Right atrium auricular region (tissue), 2 donors: Measurements from ENCODE around the gene ZYG11A. TPM values are rescaled to one million over a fixed set of nuclear protein-coding genes. Genes with fewer than 3 reads are reported as not detected.
"Not testable (repeated sequence)": the region's sequence is repeated elsewhere in the genome, so short reads cannot be mapped to it uniquely, and the experiment has no call there.

Experiments used
- DNase-seq: peaks from one replicate; pipeline ENCODE4 v3.0.0-alpha.2; 2019; ENCODE audit warnings: low spot score
- H3K27ac ChIP-seq, 2 donors: fragments of 200-600 bp; sonication (generic); 1 replicate in 1 of 2; 2 replicates in 1 of 2; pipeline ENCODE4 v1.5.1; 2016 to 2019
- H3K27me3 ChIP-seq, 2 donors: fragments of 200-600 bp; sonication (generic); one replicate each; pipeline versions ENCODE4 v1.5.1 to v1.6.0; 2017 to 2019
- H3K36me3 ChIP-seq: fragments of 200-600 bp; sonication (generic); one replicate; pipeline ENCODE4 v1.5.1; 2016
- H3K4me1 ChIP-seq, 2 donors: fragments of 200-600 bp; sonication (generic); one replicate each; pipeline versions ENCODE4 v1.5.1 to v1.6.0; 2017 to 2019
- H3K4me3 ChIP-seq, 2 donors: fragments of 200-600 bp; sonication (generic); 1 replicate in 1 of 2; 2 replicates in 1 of 2; pipeline ENCODE4 v1.5.1; 2017 to 2019; ENCODE audit warnings: mild to moderate bottlenecking in 1 of 2, moderate library complexity in 1 of 2
- H3K9me3 ChIP-seq, 2 donors: fragments of 200-600 bp; sonication (generic); one replicate each; pipeline ENCODE4 v1.5.1; 2019
- total RNA-seq, 2 donors: library from RNA; depleted of rRNA; stranded (reverse); fragments of >200 nt; gene quantifications; one replicate each; pipeline ENCODE4 v1.1.0, GENCODE V29; 2016
- TF ChIP-seq, protein P1 (sequence below), 2 donors: fragments of 200-600 bp; sonication (generic); IDR thresholded peaks; one replicate each; pipeline ENCODE4 v1.5.1; 2019; ENCODE audit warnings: antibody characterized with exemption in 2 of 2

The ZYG11A gene
- total RNA-seq = not detected

DNA sequence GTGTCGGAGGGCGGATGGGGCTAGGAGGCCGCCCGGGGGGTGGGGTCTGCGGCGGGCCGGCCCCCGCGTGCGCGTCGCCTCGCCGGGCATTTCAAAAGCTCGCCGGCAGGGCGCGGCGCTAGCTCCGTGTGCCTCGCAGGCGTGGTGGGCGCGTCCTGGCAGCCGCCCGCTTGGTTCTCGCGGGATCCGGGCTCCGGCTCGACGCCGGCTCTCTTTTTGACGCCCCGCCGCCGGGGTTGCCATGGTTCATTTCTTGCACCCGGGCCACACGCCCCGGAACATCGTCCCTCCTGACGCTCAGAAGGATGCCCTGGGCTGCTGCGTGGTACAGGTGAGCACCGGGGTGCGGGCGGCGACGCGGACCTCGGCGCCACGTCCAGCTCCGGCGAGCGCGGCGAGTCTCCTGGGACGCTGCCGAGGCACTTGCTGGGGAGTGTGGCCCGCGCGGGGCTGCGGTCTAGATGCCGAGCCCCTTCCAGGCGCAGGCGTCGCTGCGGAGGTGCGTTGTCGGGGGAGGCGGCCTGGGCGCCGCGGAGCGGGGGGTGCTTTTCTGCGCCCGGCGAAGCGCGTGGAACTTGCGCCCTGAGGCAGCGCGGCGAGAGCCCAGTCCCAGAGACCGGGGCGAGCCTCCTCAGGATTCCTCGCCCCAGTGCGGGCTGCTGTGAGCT lies at the start of gene ZYG11A:
Gene ZYG11A (plus strand): TSS at position 118 of the 668 bp plus-strand sequence. CDS start 124 bp downstream, at position 242.
- Histone ChIP-seq H3K4me1 (peaks cover 0 to 10% of the 10 kb centered on the region in 2 donors), H3K27me3 (peaks cover 0 to 13% of the 10 kb centered on the region in 2 donors), H3K27ac (no peak within 1 kb of the TSS), H3K36me3 (no peaks in the 10 kb centered on the region), H3K9me3 (no peaks in the 10 kb centered on the region), H3K4me3 (peak within 1 kb of the TSS; percentile 18 to 49)
- TF ChIP-seq, protein P1, sequence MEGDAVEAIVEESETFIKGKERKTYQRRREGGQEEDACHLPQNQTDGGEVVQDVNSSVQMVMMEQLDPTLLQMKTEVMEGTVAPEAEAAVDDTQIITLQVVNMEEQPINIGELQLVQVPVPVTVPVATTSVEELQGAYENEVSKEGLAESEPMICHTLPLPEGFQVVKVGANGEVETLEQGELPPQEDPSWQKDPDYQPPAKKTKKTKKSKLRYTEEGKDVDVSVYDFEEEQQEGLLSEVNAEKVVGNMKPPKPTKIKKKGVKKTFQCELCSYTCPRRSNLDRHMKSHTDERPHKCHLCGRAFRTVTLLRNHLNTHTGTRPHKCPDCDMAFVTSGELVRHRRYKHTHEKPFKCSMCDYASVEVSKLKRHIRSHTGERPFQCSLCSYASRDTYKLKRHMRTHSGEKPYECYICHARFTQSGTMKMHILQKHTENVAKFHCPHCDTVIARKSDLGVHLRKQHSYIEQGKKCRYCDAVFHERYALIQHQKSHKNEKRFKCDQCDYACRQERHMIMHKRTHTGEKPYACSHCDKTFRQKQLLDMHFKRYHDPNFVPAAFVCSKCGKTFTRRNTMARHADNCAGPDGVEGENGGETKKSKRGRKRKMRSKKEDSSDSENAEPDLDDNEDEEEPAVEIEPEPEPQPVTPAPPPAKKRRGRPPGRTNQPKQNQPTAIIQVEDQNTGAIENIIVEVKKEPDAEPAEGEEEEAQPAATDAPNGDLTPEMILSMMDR (IDR thresholded peaks at IDR 0.05) = peak in 1 of 2 donors; percentile 43
- DNase-seq = no peak

DNA sequence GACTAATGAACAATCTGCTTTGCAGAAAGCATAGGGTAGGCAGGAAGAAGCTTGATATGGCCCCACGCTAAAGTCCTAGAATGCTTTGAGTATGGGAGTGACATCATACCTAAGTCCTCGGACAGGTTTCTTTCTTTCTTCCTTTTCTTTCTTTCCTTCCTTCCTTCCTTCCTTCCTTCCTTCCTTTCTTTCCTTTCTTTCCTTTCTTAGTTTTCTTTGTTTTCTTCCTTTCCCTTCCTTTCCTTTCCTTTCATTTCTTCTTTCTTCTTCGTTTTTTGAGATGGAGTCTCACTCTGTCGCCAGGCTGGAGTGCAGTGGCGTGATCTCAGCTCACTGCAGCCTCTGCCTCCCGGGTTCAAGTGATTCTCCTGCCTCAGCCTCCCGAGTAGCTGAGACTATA lies 48.8 kb upstream of the ZYG11A start:
- H3K36me3 ChIP-seq = peaks cover 31% of the 10 kb centered on the region
- not testable (repeated sequence) for H3K27ac ChIP-seq, DNase-seq, H3K9me3 ChIP-seq, H3K4me1 ChIP-seq, H3K27me3 ChIP-seq, H3K4me3 ChIP-seq

DNA sequence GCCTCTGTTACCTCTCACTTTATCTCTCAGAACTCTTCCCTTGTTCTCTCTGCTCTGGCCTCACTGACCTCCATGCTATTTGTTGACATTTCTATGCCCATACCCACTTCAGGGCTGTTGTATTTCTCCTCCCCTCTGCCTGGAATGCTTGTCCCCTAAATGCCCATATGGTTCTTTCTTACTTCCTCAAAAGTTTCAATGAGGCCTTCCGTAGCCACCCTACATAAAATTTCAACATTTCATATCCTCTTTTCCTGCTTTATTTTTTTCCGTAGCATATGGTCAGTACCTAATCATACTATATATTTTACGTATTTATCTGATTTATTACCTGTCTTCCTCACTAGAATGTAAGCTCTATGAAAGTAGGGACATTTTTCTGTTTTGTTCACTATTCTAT lies 47.1 kb upstream of the ZYG11A start:
- H3K27me3 ChIP-seq = no peaks in the 10 kb centered on the region
- peaks cover 31% of the 10 kb centered on the region for H3K36me3 ChIP-seq
- TF ChIP-seq, protein P1 (IDR thresholded peaks at IDR 0.05) = no peak
- H3K4me1 ChIP-seq = no peaks in the 10 kb centered on the region
- no peaks in the 10 kb centered on the region for H3K9me3 ChIP-seq
- no peak for DNase-seq
- H3K4me3 ChIP-seq = no peak overlapping the region
- no peak overlapping the region for H3K27ac ChIP-seq

DNA sequence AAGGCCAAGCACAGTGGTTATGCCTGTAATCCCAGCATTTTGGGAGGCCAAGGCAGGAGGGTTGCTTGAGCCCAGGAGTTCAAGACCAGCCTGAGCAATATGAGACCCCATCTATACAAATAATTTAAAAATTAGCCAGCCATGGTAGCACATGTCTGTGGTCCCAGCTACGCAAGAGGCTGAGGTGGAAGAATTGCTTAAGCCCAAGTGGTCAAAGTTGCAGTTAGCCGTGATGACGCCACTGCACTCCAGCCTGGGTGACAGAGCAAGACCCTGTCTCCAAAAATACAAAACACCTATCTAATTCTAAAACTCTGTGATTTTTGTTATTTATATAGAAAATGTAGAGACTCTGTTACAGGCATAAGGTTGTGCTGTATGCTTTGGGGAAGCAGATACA lies 44.2 kb upstream of the ZYG11A start:
- DNase-seq = no peak
- TF ChIP-seq, protein P1 (IDR thresholded peaks at IDR 0.05) = no peak
- Histone ChIP-seq H3K27me3 (no peaks in the 10 kb centered on the region), H3K4me1 (no peaks in the 10 kb centered on the region), H3K27ac (no peak overlapping the region), H3K36me3 (peaks cover 26% of the 10 kb centered on the region), H3K4me3 (no peak overlapping the region), H3K9me3 (no peaks in the 10 kb centered on the region)

DNA sequence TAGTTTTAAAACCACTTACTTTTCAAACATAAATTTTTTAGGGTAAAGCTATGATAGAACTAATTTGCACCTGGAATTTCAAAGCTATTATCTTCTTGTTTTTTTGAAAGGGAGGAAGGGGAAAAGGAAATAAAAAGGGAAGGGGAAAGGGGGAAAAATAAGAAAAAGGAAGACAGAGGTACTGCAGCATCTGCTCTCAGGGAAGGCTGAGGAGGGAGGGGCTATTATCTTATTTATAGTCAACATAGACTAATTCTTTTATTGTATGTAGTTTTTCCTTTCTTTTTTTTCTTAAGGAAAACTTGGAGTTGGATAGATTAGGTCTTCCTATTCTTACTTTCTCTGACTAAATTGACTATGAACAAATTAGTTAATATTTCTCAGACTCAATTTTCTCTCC lies 41.5 kb upstream of the ZYG11A start:
- H3K4me3 ChIP-seq = no peak overlapping the region
- no peaks in the 10 kb centered on the region for H3K9me3 ChIP-seq
- TF ChIP-seq, protein P1 (IDR thresholded peaks at IDR 0.05) = no peak
- H3K36me3 ChIP-seq = peaks cover 33% of the 10 kb centered on the region
- no peaks in the 10 kb centered on the region for H3K27me3 ChIP-seq
- no peaks in the 10 kb centered on the region for H3K4me1 ChIP-seq
- H3K27ac ChIP-seq = no peak overlapping the region
- DNase-seq = no peak

DNA sequence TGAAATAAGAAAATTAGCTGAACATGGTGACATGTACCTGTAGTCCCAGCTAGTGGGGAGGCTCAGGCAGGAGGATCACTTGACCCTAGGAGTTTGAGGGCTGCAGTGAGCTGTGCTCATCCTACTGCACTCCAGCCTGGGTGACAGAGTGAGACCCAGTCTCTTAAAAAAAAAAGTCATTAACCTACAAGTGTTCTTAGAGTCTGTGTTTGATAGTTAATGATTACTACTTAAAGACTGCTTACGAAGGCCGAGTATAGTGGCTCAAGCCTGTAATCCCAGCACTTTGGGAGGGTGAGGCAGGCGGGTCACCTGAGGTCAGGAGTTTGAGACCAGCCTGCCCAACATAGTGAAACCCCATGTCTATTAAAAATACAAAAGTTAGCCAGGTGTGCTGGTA lies 38.5 kb upstream of the ZYG11A start:
- H3K27me3 ChIP-seq, DNase-seq, H3K4me1 ChIP-seq, H3K9me3 ChIP-seq, H3K27ac ChIP-seq, H3K4me3 ChIP-seq: not testable (repeated sequence)
- H3K36me3 ChIP-seq = peaks cover 27% of the 10 kb centered on the region

DNA sequence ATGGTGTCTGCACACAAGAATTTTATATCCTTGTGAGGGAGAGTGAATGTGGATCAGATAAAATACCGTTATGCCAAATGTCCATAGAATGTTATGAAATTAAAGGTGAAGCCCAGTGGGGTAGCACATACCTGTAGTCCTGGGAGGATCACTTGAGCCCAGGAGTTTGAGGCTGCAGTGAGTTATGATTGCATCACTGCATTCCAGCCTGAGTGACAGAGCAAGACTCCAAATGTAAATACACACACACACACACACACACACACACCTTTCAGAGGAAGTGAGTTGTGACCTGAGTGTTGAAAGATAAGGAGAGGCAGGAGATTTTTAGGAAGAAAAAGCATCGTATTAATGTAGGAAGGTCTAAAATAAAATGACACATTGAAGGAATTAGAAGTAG lies 28.1 kb upstream of the ZYG11A start:
- Histone ChIP-seq H3K4me1 (no peaks in the 10 kb centered on the region), H3K27me3 (no peaks in the 10 kb centered on the region), H3K4me3 (no peak overlapping the region), H3K27ac (no peak overlapping the region), H3K9me3 (no peaks in the 10 kb centered on the region), H3K36me3 (peaks cover 49% of the 10 kb centered on the region)
- DNase-seq = no peak
- TF ChIP-seq, protein P1 (IDR thresholded peaks at IDR 0.05) = no peak

DNA sequence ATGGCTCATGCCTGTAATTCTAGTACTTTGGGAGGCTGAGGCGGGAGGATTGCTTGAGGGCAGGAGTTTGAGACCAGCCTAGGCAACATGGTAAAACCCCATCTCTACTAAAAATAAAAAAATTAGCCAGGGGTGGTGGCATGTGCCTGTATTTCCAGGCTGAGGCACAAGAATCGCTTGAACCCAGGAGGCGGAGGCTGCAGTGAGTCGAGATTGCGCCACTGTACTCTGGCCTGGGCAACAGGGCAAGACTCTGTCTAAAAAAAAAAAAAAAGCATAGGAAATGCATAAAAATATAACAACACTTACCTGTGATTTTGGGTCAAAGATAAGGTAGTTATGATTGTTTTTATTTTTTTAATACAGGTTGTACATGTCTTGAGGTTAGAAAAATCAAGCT lies 21.7 kb upstream of the ZYG11A start:
- H3K4me3 ChIP-seq, DNase-seq, H3K4me1 ChIP-seq, H3K27me3 ChIP-seq, H3K9me3 ChIP-seq, H3K27ac ChIP-seq: not testable (repeated sequence)
- peaks cover 61% of the 10 kb centered on the region for H3K36me3 ChIP-seq
